Endothelial cell of umbilical vein (primary cell): ENCODE measurements around the gene TTLL11. TPM values are rescaled to one million over a fixed set of nuclear protein-coding genes. Genes with fewer than 3 reads are reported as not detected.

ENCODE experiments used
- BruUV-seq: library from RNA; stranded (reverse); fragments of 400-500 nt; replicated peaks from 2 replicates; lab custom pipeline; 2021; lab: Mats Ljungman, UMichigan
- CTCF ChIA-PET: fragments of 300-600, 350-600 bp; sonication (Branson Sonifier 250); formaldehyde crosslinking; loops from one replicate; lab custom pipeline; 2021; ENCODE audit warnings: antibody characterized with exemption, inconsistent platforms; lab: Charles Lee
- POLR2A ChIA-PET: fragments of 300-600, 350-600 bp; sonication (Branson Sonifier 250); formaldehyde crosslinking; loops from one replicate; lab custom pipeline; 2021; ENCODE audit warnings: antibody characterized with exemption, inconsistent platforms; lab: Charles Lee
- DNase-seq: peaks from one replicate; pipeline ENCODE4 v3.0.0-alpha.2; 2011; ENCODE audit warnings: low read depth, low spot score
- FAIRE-seq: peaks from 2 replicates; lab custom pipeline; 2011; peaks lifted over from hg19 to GRCh38; lab: Jason Lieb, UNC
- H2AFZ ChIP-seq: 2 replicates; pipeline ENCODE4 v1.6.0; 2012; ENCODE audit warnings: low read depth, low read length, control low read depth, inconsistent platforms
- H3K27ac ChIP-seq: 2 replicates; pipeline ENCODE4 v1.5.1; 2011; ENCODE audit warnings: low read depth, mild to moderate bottlenecking, control low read depth, low read length, moderate library complexity; ENCODE audit not compliant: insufficient read depth
- H3K27me3 ChIP-seq, 2 experiments: 2 replicates each; pipeline versions ENCODE4 v1.6.0 to v1.6.1; 2011; ENCODE audit warnings: low read length in 2 of 2, mixed read lengths in 1 of 2; ENCODE audit not compliant: control insufficient read depth in 2 of 2, insufficient read depth in 2 of 2
- H3K36me3 ChIP-seq, 2 experiments: 2 replicates in 1 of 2; 3 replicates in 1 of 2; pipeline ENCODE4 v1.5.1; 2011; ENCODE audit warnings: low read length in 2 of 2, mild to moderate bottlenecking in 1 of 2, moderate library complexity in 1 of 2; ENCODE audit not compliant: control insufficient read depth in 2 of 2, insufficient read depth in 2 of 2; ENCODE audit errors: extremely low read depth in 1 of 2
- H3K4me1 ChIP-seq: 3 replicates; pipeline ENCODE4 v1.5.1; 2011; ENCODE audit warnings: mild to moderate bottlenecking, low read length; ENCODE audit not compliant: control insufficient read depth, insufficient read depth; ENCODE audit errors: extremely low read depth
- H3K4me2 ChIP-seq: 2 replicates; pipeline ENCODE4 v1.6.1; 2011; ENCODE audit warnings: low read length, control low read depth, mixed read lengths; ENCODE audit not compliant: insufficient read depth
- H3K4me3 ChIP-seq, 3 experiments: fragments of 200-600 bp in 1 of 3; sonication (generic), shearing (Covaris generic) in 1 of 3; replicated peaks in 1 of 3; 2 replicates each; pipeline ENCODE4 v1.5.1; 2011 to 2016; ENCODE audit warnings: control low read depth in 3 of 3, low read length in 3 of 3, mild to moderate bottlenecking in 2 of 3, inconsistent platforms in 1 of 3, low read depth in 1 of 3, moderate library complexity in 1 of 3; ENCODE audit not compliant: insufficient read depth in 1 of 3
- H3K79me2 ChIP-seq: 2 replicates; pipeline ENCODE4 v1.6.0; 2012; ENCODE audit warnings: low read length, inconsistent platforms; ENCODE audit not compliant: control insufficient read depth, insufficient read depth
- H3K9ac ChIP-seq: replicated peaks from 2 replicates; pipeline ENCODE3; 2011; ENCODE audit warnings: low read length, control low read depth; ENCODE audit not compliant: insufficient read depth; ENCODE audit errors: extremely low read depth
- H3K9me1 ChIP-seq: replicated peaks from 3 replicates; pipeline ENCODE4 v1.6.0; 2011; ENCODE audit warnings: mild to moderate bottlenecking, low read length; ENCODE audit not compliant: control insufficient read depth, insufficient read depth; ENCODE audit errors: extremely low read depth
- H3K9me3 ChIP-seq: replicated peaks from 2 replicates; pipeline ENCODE4 v1.5.1; 2012; ENCODE audit warnings: low read length, inconsistent platforms; ENCODE audit not compliant: control insufficient read depth, insufficient read depth
- H4K20me1 ChIP-seq: replicated peaks from 2 replicates; pipeline ENCODE3; 2011; ENCODE audit warnings: mild to moderate bottlenecking, low read length; ENCODE audit not compliant: control insufficient read depth, insufficient read depth; ENCODE audit errors: extremely low read depth
- CTCF ChIP-seq, 2 donors: IDR thresholded peaks; 1 replicate in 1 of 2; 2 replicates in 1 of 2; pipeline ENCODE4 v1.5.1; 2011; ENCODE audit warnings: low read length in 2 of 2, mild to moderate bottlenecking in 2 of 2, moderate library complexity in 2 of 2, control low read depth in 1 of 2, inconsistent platforms in 1 of 2, low read depth in 1 of 2; ENCODE audit not compliant: insufficient read depth in 1 of 2; ENCODE audit errors: extremely low read depth in 1 of 2
- EZH2 ChIP-seq: IDR thresholded peaks from 2 replicates; pipeline ENCODE4 v1.6.1; 2012; ENCODE audit warnings: borderline replicate concordance, low read depth, mild to moderate bottlenecking, moderate library complexity, low read length, inconsistent platforms; ENCODE audit not compliant: severe bottlenecking
- GATA2 ChIP-seq: IDR thresholded peaks from 2 replicates; pipeline ENCODE4 v1.7.0; 2011; ENCODE audit warnings: low read depth, mild to moderate bottlenecking, moderate library complexity, mixed read lengths, low read length; ENCODE audit not compliant: insufficient read length, insufficient read depth
- MYC ChIP-seq: IDR thresholded peaks from one replicate; pipeline ENCODE4 v1.6.1; 2011; ENCODE audit warnings: mild to moderate bottlenecking, low read depth, low read length
- dilution Hi-C: fragments of 300-500 bp; cut with MboI; formaldehyde crosslinking; loops from one replicate; pipeline ENCODE4 v1.15.0; 2019; ENCODE audit warnings: low sequenced_read_pairs; ENCODE audit not compliant: extremely low pct_ligation_motif_present
- intact Hi-C: fragments of 100-400 bp; cut with micrococcal nuclease; formaldehyde crosslinking; loops from one replicate; pipeline ENCODE4 v1.10.0; 2022
- polyA plus RNA-seq, 4 experiments: library from polyadenylated mRNA; depleted of rRNA in 3 of 4; stranded (reverse) in 3 of 4; unstranded in 1 of 4; fragments of >200 nt; gene quantifications; 2 replicates each; pipeline versions ENCODE4 v1.2.1 to v1.2.3, GENCODE V29; 2011 to 2012; ENCODE audit warnings: missing spikeins in 1 of 4
- total RNA-seq: library from RNA; stranded (reverse); gene quantifications from 2 replicates; pipeline ENCODE4 v1.2.3, GENCODE V29; 2021

Gene TTLL11
- total and polyA plus RNA-seq, 2 donors (not counting 3 experiments of a cell fraction or from before 2014, with no cell fraction given): 4.9 to 5.1 TPM

GRCh38 chr9:122100756-122101155 lies 7.6 kb upstream of the TTLL11 start:
- POLR2A ChIA-PET: no interaction called here
- Histone ChIP-seq H3K9me3 (no peaks in the 10 kb centered on the region), H2AFZ (no peak overlapping the region), H3K4me2 (no peak overlapping the region), H3K36me3 (no peaks in the 10 kb centered on the region), H3K27ac (no peak overlapping the region), H3K9me1 (no peaks in the 10 kb centered on the region), H3K4me1 (no peaks in the 10 kb centered on the region), H4K20me1 (no peaks in the 10 kb centered on the region), H3K79me2 (no peaks in the 10 kb centered on the region), H3K4me3 (no peak overlapping the region), H3K9ac (no peak overlapping the region), H3K27me3 (no peaks in the 10 kb centered on the region)
- CTCF ChIA-PET: interaction anchor here (2.9 to 4.6 kb wide), 2 partner anchors 23 to 250 kb away, joined by 26 to 44 read pairs; no protein-coding TSS in a partner anchor
- intact Hi-C loops (no loop called here), dilution Hi-C loops (loop anchor here (25.0 kb wide), 1 partner anchor 262 kb away; the partner anchor contains the start of gene PTGS1)
- no peak for FAIRE-seq
- TF ChIP-seq CTCF (IDR thresholded peaks at IDR 0.05; ENCODE audit: extremely low read depth in 1 of 2, insufficient read depth in 1 of 2, low read depth in 1 of 2, low read length in 2 of 2) (no peak), GATA2 (no peak), EZH2 (no peak)
- DNase-seq: no peak
- no TSS peak for BruUV-seq

- Histone ChIP-seq H2AFZ (no peak overlapping the region), H3K4me2 (no peak overlapping the region), H3K27me3 (peaks cover 0 to 2% of the 10 kb centered on the region in 2 experiments), H3K9me1 (no peaks in the 10 kb centered on the region), H3K4me3 (no peak overlapping the region), H3K4me1 (no peaks in the 10 kb centered on the region), H3K36me3 (no peaks in the 10 kb centered on the region), H4K20me1 (no peaks in the 10 kb centered on the region), H3K9ac (no peak overlapping the region), H3K27ac (no peak overlapping the region), H3K9me3 (no peaks in the 10 kb centered on the region), H3K79me2 (no peaks in the 10 kb centered on the region)
- TF ChIP-seq MYC (no peak), CTCF (IDR thresholded peaks at IDR 0.05; ENCODE audit: extremely low read depth in 1 of 2, insufficient read depth in 1 of 2, low read depth in 1 of 2, low read length in 2 of 2) (peak; percentile 77 to 85)
- CTCF ChIA-PET: interaction anchor here (0.6 to 5.4 kb wide), 73 partner anchors 10 to 1250 kb away, joined by 3 to 331 read pairs (median 4); partner anchors contain the start of genes LHX6, MRRF, OR1J1 and PTGS1
- BruUV-seq: no TSS peak
- dilution Hi-C loops (no loop called here), intact Hi-C loops (loop anchor here (1.0 to 5.0 kb wide), 5 partner anchors 24 to 711 kb away; no protein-coding TSS in a partner anchor)
- FAIRE-seq: peak; percentile 78
- DNase-seq: peak; percentile 60
- POLR2A ChIA-PET: interaction anchor here (1.2 kb wide), 1 partner anchor 594 kb away, joined by 3 read pairs; no protein-coding TSS in a partner anchor
Measured at GRCh38 chr9:122099271-122099869, 6.3 kb upstream of the TTLL11 start.
